Type B pancreatic cell (in vitro differentiated cells): ENCODE measurements around the gene MFGE8. TPM values are rescaled to one million over a fixed set of nuclear protein-coding genes. Genes with fewer than 3 reads are reported as not detected.

Source experiments
- DNase-seq: peaks from one replicate; pipeline ENCODE4 v3.0.0; 2021; ENCODE audit warnings: mixed read lengths; ENCODE audit not compliant: unreplicated experiment; ENCODE audit errors: extremely low spot score
- H3K27ac Mint-ChIP-seq: 2 replicates; pipeline ENCODE4 v1.8.0; 2021; ENCODE audit warnings: mild to moderate bottlenecking, mixed read lengths
- H3K27me3 Mint-ChIP-seq: 2 replicates; pipeline ENCODE4 v1.8.0; 2021; ENCODE audit warnings: mixed read lengths
- H3K36me3 Mint-ChIP-seq: 2 replicates; pipeline ENCODE4 v1.8.0; 2021; ENCODE audit warnings: mixed read lengths
- H3K4me1 Mint-ChIP-seq: one replicate; pipeline ENCODE4 v1.8.0; 2021; ENCODE audit warnings: mixed read lengths; ENCODE audit not compliant: unreplicated experiment
- H3K4me3 Mint-ChIP-seq: 2 replicates; pipeline ENCODE4 v1.8.0; 2021; ENCODE audit warnings: mild to moderate bottlenecking, mixed read lengths
- H3K9me3 Mint-ChIP-seq: 2 replicates; pipeline ENCODE4 v1.8.0; 2021; ENCODE audit warnings: mixed read lengths
- CTCF ChIP-seq: fragments of 200-600 bp; sonication (generic); conservative IDR thresholded peaks from 2 replicates; pipeline ENCODE4 v1.5.0; 2021; ENCODE audit warnings: antibody characterized with exemption, mild to moderate bottlenecking
- total RNA-seq: library from RNA; stranded (reverse); gene quantifications from 2 replicates; pipeline ENCODE4 v1.2.1, GENCODE V29; 2021; ENCODE audit warnings: low replicate concordance

MFGE8 gene
- total RNA-seq, 1 donor from 2014 or later = 162 TPM

- Mint-ChIP-seq H3K36me3 (peaks cover 3% of the 10 kb centered on the region), H3K4me3 (no peak overlapping the region), H3K27me3 (no peaks in the 10 kb centered on the region), H3K27ac (no peak overlapping the region), H3K9me3 (no peaks in the 10 kb centered on the region), H3K4me1 (peaks cover 12% of the 10 kb centered on the region)
- no peak for TF ChIP-seq CTCF
- no peak for DNase-seq
Observed at GRCh38 chr15:88904257-88904623, 8.9 kb downstream of the MFGE8 start.

- Mint-ChIP-seq H3K4me3 (no peak overlapping the region), H3K4me1 (peaks cover 12% of the 10 kb centered on the region), H3K36me3 (peaks cover under 1% of the 10 kb centered on the region), H3K27ac (no peak overlapping the region), H3K9me3 (no peaks in the 10 kb centered on the region), H3K27me3 (no peaks in the 10 kb centered on the region)
- TF ChIP-seq CTCF = no peak
- no peak for DNase-seq
Observed at GRCh38 chr15:88902846-88903245, 10.3 kb downstream of the MFGE8 start.

- H3K4me1 Mint-ChIP-seq = peaks cover 17% of the 10 kb centered on the region
- H3K27me3 Mint-ChIP-seq = no peaks in the 10 kb centered on the region
- no peak for DNase-seq
- no peaks in the 10 kb centered on the region for H3K36me3 Mint-ChIP-seq
- H3K4me3 Mint-ChIP-seq = no peak overlapping the region
- TF ChIP-seq CTCF = no peak
- H3K27ac Mint-ChIP-seq = no peak overlapping the region
- H3K9me3 Mint-ChIP-seq = no peaks in the 10 kb centered on the region
Observed at GRCh38 chr15:88902221-88902835, 10.9 kb downstream of the MFGE8 start.

GRCh38 chr15:88901508-88902220, 11.5 kb downstream of the MFGE8 start:
- Mint-ChIP-seq H3K36me3 (no peaks in the 10 kb centered on the region), H3K27ac (no peak overlapping the region), H3K9me3 (no peaks in the 10 kb centered on the region), H3K27me3 (no peaks in the 10 kb centered on the region), H3K4me1 (peaks cover 22% of the 10 kb centered on the region), H3K4me3 (no peak overlapping the region)
- TF ChIP-seq CTCF = no peak
- DNase-seq = no peak

GRCh38 chr15:88900982-88901418, 12.2 kb downstream of the MFGE8 start:
- no peaks in the 10 kb centered on the region for H3K36me3 Mint-ChIP-seq

More at GRCh38 chr15:88900982-88901418, 12.2 kb downstream of the MFGE8 start:
- Mint-ChIP-seq H3K4me3 (no peak overlapping the region), H3K4me1 (peaks cover 25% of the 10 kb centered on the region), H3K27me3 (no peaks in the 10 kb centered on the region), H3K27ac (peak overlapping the region; percentile 87), H3K9me3 (no peaks in the 10 kb centered on the region)
- TF ChIP-seq CTCF = no peak
- no peak for DNase-seq
